Coronary artery (tissue), 2 donors: Measurements from ENCODE around the gene PYCARD.
"Not testable (repeated sequence)": the region's sequence is repeated elsewhere in the genome, so short reads cannot be mapped to it uniquely, and the experiment has no call there.

Experiments
- DNase-seq: peaks from one replicate; pipeline ENCODE4 v3.0.0-alpha.2; 2017; ENCODE audit warnings: low spot score
- H3K27ac ChIP-seq, 2 donors: fragments of 200-600 bp; sonication (generic); one replicate each; pipeline ENCODE4 v1.5.1; 2016 to 2019
- H3K4me3 ChIP-seq: fragments of 200-600 bp; sonication (generic); 2 replicates; pipeline ENCODE4 v1.5.1; 2016; ENCODE audit warnings: mild to moderate bottlenecking, moderate library complexity
- CTCF ChIP-seq: fragments of 200-600 bp; sonication (generic); IDR thresholded peaks from one replicate; pipeline ENCODE4 v1.5.1; 2019; ENCODE audit warnings: antibody characterized with exemption

Gene PYCARD

GRCh38 chr16:31199430-31200041 is 3.0 kb downstream of the PYCARD start:
- no peak for TF ChIP-seq CTCF
- H3K4me3 ChIP-seq = no peak overlapping the region
- no peak for DNase-seq
- H3K27ac ChIP-seq = no peak overlapping the region

GRCh38 chr16:31198207-31198882 is 4.2 kb downstream of the PYCARD start:
- H3K27ac ChIP-seq = no peak overlapping the region
- DNase-seq = no peak

GRCh38 chr16:31196324-31197088 is 6.1 kb downstream of the PYCARD start:
- no peak for DNase-seq
- Histone ChIP-seq H3K4me3 (no peak overlapping the region), H3K27ac (no peak overlapping the region)
- no peak for TF ChIP-seq CTCF

More at GRCh38 chr16:31198207-31198882, 4.2 kb downstream of the PYCARD start:
- TF ChIP-seq CTCF = no peak
- no peak overlapping the region for H3K4me3 ChIP-seq

- DNase-seq, H3K27ac ChIP-seq, H3K4me3 ChIP-seq: not testable (repeated sequence)
Observed at GRCh38 chr16:31195861-31196260, 6.7 kb downstream of the PYCARD start.

- no peak for DNase-seq
- Histone ChIP-seq H3K4me3 (no peak overlapping the region), H3K27ac (no peak overlapping the region)
- TF ChIP-seq CTCF = no peak
Observed at GRCh38 chr16:31194898-31195297, 7.7 kb downstream of the PYCARD start.

- TF ChIP-seq CTCF = no peak
- Histone ChIP-seq H3K27ac (no peak overlapping the region), H3K4me3 (no peak overlapping the region)
- DNase-seq = no peak
Observed at GRCh38 chr16:31193874-31194273, 8.7 kb downstream of the PYCARD start.

GRCh38 chr16:31192856-31193642 is 9.5 kb downstream of the PYCARD start:
- Histone ChIP-seq H3K4me3 (no peak overlapping the region), H3K27ac (no peak overlapping the region)
- TF ChIP-seq CTCF = no peak
- no peak for DNase-seq
